ENCODE measurements around the gene GLI3.

GLI3 gene

DNA sequence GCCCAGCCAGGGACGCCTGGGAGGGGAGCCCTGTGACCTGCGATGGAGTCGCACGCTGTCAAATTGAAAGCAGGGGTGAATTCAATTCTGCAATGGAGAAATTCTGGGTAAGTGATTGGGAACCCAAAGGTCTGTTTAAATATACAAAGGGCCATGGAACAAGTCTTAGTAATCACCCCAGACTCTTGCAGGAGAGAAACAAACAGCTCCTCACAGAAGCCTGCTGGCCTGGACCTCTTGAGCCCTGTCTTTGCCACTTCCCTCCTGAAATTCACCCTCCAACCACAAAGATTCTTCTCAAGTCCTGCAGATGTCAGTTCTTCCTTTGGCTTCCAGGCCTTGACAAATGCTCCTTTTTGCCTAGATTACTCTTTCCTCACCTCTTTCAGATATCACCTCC lies 97.3 kb downstream of the GLI3 start:
- H3K4me2 ChIP-seq, result no peak overlapping the region
- no peak overlapping the region for H3K4me3 ChIP-seq
- H3K4me1 ChIP-seq, result no peaks in the 10 kb centered on the region
- H3K27ac ChIP-seq, result no peak overlapping the region
- H3K36me3 ChIP-seq, result peaks cover 25% of the 10 kb centered on the region
- no peaks in the 10 kb centered on the region for H4K20me1 ChIP-seq
- H3K9ac ChIP-seq, result no peak overlapping the region
- H3K27me3 ChIP-seq, result no peaks in the 10 kb centered on the region
- H3K9me3 ChIP-seq, result no peaks in the 10 kb centered on the region
- TF ChIP-seq Cebpa-rat (IDR thresholded peaks at IDR 0.05), result no peak

DNA sequence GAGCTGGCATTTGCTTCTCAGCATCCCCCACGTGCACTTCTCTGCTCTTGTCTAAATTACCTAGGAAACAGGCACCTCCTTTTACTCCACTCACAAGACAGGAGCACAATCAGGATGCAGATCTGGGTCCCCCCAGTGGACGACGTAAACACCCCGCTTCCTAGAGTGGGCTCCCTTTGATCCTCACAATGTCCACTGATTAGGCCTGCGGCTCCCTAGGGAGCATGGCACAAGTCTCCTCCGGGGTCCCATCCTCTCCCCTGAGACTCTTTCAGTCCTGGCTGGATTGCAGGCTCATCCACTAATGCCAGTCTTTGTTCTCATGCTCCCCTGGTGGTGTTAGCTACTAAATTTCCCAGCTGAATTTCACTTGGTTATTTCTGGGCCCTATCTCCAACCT lies 98.3 kb downstream of the GLI3 start:
- TF ChIP-seq Cebpa-rat (IDR thresholded peaks at IDR 0.05), result no peak
- Histone ChIP-seq H3K9ac (no peak overlapping the region), H3K27ac (no peak overlapping the region), H4K20me1 (no peaks in the 10 kb centered on the region), H3K36me3 (peaks cover 25% of the 10 kb centered on the region), H3K4me2 (no peak overlapping the region), H3K9me3 (no peaks in the 10 kb centered on the region), H3K27me3 (no peaks in the 10 kb centered on the region), H3K4me1 (no peaks in the 10 kb centered on the region), H3K4me3 (no peak overlapping the region)

DNA sequence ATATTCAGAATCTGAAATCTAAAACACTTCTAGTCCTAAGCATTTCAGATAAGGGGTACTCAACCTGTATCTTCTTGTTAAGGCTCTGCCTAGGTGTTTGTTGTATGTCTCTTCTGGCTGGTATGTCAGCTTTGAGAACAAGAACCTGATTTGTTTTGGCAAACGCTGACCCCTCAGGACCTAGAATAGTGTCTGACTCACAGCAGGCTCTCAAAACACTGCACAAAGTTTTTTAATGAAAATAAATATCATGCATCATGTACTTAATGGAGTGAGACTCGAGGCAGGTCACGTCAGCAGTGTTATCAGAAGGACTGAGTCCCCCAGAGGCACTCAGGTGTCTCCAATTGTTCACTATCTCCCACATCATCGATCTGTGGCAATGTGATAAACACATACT lies 99.1 kb downstream of the GLI3 start:
- no peak overlapping the region for H3K27ac ChIP-seq
- no peaks in the 10 kb centered on the region for H3K27me3 ChIP-seq
- H4K20me1 ChIP-seq, result no peaks in the 10 kb centered on the region
- H3K4me2 ChIP-seq, result no peak overlapping the region
- no peak overlapping the region for H3K9ac ChIP-seq
- H3K4me3 ChIP-seq, result no peak overlapping the region
- no peak for TF ChIP-seq Cebpa-rat (IDR thresholded peaks at IDR 0.05)
- H3K36me3 ChIP-seq, result peaks cover 25% of the 10 kb centered on the region
- H3K4me1 ChIP-seq, result no peaks in the 10 kb centered on the region
- no peaks in the 10 kb centered on the region for H3K9me3 ChIP-seq

DNA sequence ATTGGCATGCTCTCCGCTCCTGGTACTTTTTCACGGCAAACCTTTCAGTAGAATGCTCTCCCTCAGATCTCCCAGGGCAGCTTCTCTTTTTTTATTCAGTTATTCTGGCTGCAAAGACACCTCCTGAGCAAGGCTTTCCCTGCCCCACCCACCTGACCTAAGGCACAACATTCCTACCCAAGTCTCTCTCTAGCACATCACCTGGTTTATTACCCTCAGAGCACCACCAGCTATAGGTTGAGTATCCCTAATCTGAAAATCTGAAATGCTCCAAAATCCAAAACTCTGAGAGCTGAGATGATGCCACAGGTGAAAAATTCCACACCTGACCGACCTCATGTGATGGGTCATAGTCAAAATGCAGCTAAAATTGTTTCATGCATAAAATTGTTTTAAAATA lies 99.6 kb downstream of the GLI3 start:
- Histone ChIP-seq H3K4me3 (no peak overlapping the region), H3K4me2 (no peak overlapping the region), H3K36me3 (peaks cover 25% of the 10 kb centered on the region), H3K9me3 (no peaks in the 10 kb centered on the region), H3K4me1 (no peaks in the 10 kb centered on the region), H3K27ac (no peak overlapping the region), H4K20me1 (no peaks in the 10 kb centered on the region), H3K9ac (no peak overlapping the region), H3K27me3 (no peaks in the 10 kb centered on the region)
- TF ChIP-seq Cebpa-rat (IDR thresholded peaks at IDR 0.05), result no peak

DNA sequence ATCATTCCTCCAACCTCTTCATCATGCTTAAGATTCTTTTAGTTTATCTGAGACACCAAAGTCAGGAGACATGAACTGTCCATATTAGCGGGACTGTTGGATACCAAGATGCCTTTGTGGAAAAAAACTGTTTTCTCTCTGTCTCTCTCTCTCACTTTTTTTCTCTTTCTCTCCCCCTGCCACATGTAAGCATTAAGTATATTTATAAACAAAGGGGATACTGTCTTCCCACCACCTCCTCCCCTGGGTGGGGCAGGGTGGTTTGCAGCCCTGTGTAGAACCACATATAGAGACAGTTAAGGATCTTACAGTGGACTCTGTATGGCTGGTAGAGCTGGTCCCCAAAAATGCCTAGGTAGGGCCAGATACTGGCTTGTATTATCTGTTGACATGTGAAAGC lies 101.3 kb downstream of the GLI3 start:
- Histone ChIP-seq H3K36me3 (peaks cover 12% of the 10 kb centered on the region; the same call in 1 of the 2 replicates), H3K27ac (no peak overlapping the region), H3K4me3 (no peak overlapping the region), H3K27me3 (no peaks in the 10 kb centered on the region), H4K20me1 (no peaks in the 10 kb centered on the region), H3K9ac (no peak overlapping the region), H3K4me2 (no peak overlapping the region), H3K9me3 (peaks cover 6% of the 10 kb centered on the region; the same call in 1 of the 2 replicates), H3K4me1 (no peaks in the 10 kb centered on the region)
- no peak for TF ChIP-seq Cebpa-rat (IDR thresholded peaks at IDR 0.05)

DNA sequence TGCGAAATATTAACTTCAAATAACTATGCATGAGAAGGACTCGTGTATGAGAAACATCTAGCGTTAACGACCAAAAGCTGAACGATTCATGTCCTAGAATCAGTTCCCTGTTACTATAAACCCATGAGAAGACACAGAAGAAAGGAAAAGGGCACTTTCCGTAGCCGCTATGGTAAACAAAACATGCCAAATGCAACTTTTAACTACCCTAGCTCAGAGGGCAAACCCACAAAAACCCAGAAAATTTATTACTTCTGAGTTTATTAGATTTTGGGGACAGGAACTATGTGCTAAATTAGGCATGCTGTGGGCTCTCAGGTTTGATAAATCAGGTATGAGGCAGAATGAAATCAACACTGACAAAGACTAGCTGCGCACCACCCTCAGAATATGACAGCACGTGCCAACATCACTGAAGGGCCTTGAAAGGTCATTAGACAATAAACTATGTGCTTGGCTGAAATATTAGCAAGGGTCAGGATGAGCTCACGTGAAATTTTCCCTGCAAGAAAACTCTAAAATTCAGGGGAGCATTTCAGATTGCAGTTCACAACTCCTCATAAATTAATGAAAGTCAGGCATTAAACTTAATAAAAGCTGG lies 102.6 kb downstream of the GLI3 start:
- Histone ChIP-seq H3K4me2 (no peak overlapping the region), H3K27me3 (no peaks in the 10 kb centered on the region), H3K27ac (no peak overlapping the region), H3K4me1 (no peaks in the 10 kb centered on the region), H3K9ac (no peak overlapping the region), H3K9me3 (peaks cover 16% of the 10 kb centered on the region; the same call in 1 of the 2 replicates), H4K20me1 (no peaks in the 10 kb centered on the region), H3K4me3 (no peak overlapping the region), H3K36me3 (peaks cover 12% of the 10 kb centered on the region; the same call in 1 of the 2 replicates)
- TF ChIP-seq Cebpa-rat (IDR thresholded peaks at IDR 0.05), result no peak

DNA sequence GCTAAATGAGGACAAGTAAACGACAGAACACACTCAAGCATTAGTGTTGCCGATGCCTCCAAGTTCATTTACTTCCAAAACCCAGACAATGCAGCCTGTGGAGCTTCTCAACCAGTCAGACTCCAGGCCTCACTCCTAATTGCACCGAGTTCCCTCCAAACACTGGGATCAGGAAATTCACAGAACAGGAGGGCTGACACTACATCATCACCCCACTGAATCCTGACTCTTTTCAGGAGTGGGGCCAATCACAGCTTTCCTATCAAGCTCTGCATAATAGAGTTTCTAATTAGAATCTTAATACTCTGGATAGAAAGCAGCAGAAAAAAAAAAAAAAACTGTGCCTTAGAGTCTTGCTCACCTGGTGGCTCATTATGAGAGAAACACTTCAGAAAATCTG lies 103.7 kb downstream of the GLI3 start:
- H3K4me2 ChIP-seq, result no peak overlapping the region
- H3K27me3 ChIP-seq, result no peaks in the 10 kb centered on the region
- H3K4me3 ChIP-seq, result no peak overlapping the region
- no peak overlapping the region for H3K27ac ChIP-seq
- no peaks in the 10 kb centered on the region for H3K4me1 ChIP-seq
- no peak for TF ChIP-seq Cebpa-rat (IDR thresholded peaks at IDR 0.05)
- H4K20me1 ChIP-seq, result no peaks in the 10 kb centered on the region
- H3K36me3 ChIP-seq, result peaks cover 5% of the 10 kb centered on the region; the same call in 1 of the 2 replicates
- H3K9ac ChIP-seq, result no peak overlapping the region
- peaks cover 16% of the 10 kb centered on the region; the same call in 1 of the 2 replicates for H3K9me3 ChIP-seq

DNA sequence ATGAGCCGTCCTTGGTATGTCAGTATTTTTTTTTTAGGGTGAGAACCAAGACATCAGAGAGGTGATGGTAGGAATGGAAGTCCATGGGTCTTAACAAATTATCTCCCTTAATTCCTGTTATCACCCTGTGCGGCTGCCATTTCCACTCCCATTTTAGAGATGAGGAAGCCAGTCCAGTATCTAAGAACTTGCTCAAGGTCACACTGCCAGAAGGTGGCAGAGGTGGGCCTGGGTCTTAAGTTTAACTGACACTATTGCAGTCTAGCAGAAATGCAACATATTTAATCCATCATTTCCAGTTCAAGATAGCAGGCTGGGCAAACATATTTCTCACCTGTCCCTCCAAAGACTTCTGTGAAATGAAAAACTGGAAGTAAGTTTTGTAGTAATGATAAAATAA lies 108.3 kb downstream of the GLI3 start:
- H3K36me3 ChIP-seq, result peaks cover 7% of the 10 kb centered on the region; the same call in 1 of the 2 replicates
- H4K20me1 ChIP-seq, result no peaks in the 10 kb centered on the region
- H3K9ac ChIP-seq, result no peak overlapping the region
- no peak for TF ChIP-seq Cebpa-rat (IDR thresholded peaks at IDR 0.05)
- H3K27me3 ChIP-seq, result no peaks in the 10 kb centered on the region
- no peak overlapping the region for H3K27ac ChIP-seq
- H3K9me3 ChIP-seq, result peaks cover 16% of the 10 kb centered on the region; the same call in 1 of the 2 replicates
- H3K4me3 ChIP-seq, result no peak overlapping the region
- peaks cover 12% of the 10 kb centered on the region; the same call in 1 of the 2 replicates for H3K4me1 ChIP-seq
- no peak overlapping the region for H3K4me2 ChIP-seq

DNA sequence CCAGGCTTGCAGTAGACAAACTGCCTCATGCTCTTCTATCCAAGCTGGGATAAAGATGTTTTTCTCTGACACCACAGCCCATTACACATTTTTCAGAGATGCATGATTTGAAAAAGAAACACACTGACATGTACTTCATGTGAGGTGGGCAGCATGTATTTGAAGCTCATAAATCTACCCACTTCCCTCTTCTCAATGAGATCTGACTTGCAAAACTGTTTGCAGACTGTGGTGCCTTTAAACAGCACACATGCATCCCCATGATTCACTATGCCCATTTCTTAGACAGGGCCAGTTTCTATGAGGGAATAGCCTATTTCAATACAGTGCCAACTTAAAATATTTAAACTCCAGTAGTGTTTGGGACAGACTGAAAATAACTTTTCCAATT lies 109.8 kb downstream of the GLI3 start:
- TF ChIP-seq Cebpa-rat (IDR thresholded peaks at IDR 0.05), result no peak
- Histone ChIP-seq H3K4me3 (no peak overlapping the region), H3K9me3 (peaks cover 16% of the 10 kb centered on the region; the same call in 1 of the 2 replicates), H3K27ac (no peak overlapping the region), H3K4me1 (peaks cover 12% of the 10 kb centered on the region; the same call in 1 of the 2 replicates), H3K27me3 (no peaks in the 10 kb centered on the region), H4K20me1 (no peaks in the 10 kb centered on the region), H3K9ac (no peak overlapping the region), H3K4me2 (no peak overlapping the region), H3K36me3 (peaks cover 7% of the 10 kb centered on the region; the same call in 1 of the 2 replicates)

DNA sequence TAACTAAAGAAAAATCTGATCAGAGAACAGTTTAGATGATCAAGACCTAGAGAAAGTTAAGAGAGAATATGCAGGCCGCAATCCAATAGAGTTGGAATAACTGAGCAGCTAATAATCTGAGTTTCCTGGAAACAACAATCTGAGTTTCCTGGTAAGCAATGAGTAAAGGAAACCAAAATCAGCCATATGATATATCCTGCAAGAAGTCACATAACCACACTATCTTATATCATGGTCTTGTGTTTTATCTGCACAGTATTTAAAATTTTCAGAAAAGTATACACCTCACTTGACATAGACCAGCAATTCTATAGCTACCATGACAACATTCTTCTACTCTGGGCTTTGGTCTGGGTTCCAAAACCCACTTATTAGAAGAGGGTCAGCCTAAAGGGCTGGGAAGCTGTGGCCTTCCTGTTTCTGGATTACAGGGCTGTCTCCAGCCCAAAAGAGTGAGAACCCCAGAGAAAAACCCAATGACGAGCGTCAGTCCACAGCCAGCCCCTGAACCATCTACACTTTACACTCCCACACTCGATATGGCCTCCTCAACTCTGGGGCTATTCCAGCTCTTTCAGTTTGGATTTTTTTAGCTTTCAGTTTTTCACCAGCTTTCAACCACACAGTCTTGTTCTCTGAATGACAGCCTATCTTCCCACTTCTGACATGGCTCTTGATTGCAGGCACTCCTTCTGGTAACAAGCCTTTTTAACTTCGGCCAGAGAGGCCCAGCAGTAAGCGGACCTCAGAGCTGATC lies 110.4 kb downstream of the GLI3 start:
- TF ChIP-seq Cebpa-rat (IDR thresholded peaks at IDR 0.05), result no peak
- Histone ChIP-seq H3K9me3 (peaks cover 16% of the 10 kb centered on the region; the same call in 1 of the 2 replicates), H3K36me3 (peaks cover 7% of the 10 kb centered on the region; the same call in 1 of the 2 replicates), H3K27me3 (no peaks in the 10 kb centered on the region), H3K4me3 (no peak overlapping the region), H4K20me1 (no peaks in the 10 kb centered on the region), H3K4me1 (peaks cover 12% of the 10 kb centered on the region; the same call in 1 of the 2 replicates), H3K9ac (no peak overlapping the region), H3K4me2 (no peak overlapping the region), H3K27ac (no peak overlapping the region)
